ENCODE data around the gene CHST8.
"Not testable (repeated sequence)": the region's sequence is repeated elsewhere in the genome, so short reads cannot be mapped to it uniquely, and the experiment has no call there.

The CHST8 gene

GRCh38 chr19:33812388-33813330, 190.9 kb downstream of the CHST8 start:
- Mint-ChIP-seq H3K27ac (no peak overlapping the region), H3K27me3 (peaks cover 3% of the 10 kb centered on the region)
- no peak for ATAC-seq

DNA sequence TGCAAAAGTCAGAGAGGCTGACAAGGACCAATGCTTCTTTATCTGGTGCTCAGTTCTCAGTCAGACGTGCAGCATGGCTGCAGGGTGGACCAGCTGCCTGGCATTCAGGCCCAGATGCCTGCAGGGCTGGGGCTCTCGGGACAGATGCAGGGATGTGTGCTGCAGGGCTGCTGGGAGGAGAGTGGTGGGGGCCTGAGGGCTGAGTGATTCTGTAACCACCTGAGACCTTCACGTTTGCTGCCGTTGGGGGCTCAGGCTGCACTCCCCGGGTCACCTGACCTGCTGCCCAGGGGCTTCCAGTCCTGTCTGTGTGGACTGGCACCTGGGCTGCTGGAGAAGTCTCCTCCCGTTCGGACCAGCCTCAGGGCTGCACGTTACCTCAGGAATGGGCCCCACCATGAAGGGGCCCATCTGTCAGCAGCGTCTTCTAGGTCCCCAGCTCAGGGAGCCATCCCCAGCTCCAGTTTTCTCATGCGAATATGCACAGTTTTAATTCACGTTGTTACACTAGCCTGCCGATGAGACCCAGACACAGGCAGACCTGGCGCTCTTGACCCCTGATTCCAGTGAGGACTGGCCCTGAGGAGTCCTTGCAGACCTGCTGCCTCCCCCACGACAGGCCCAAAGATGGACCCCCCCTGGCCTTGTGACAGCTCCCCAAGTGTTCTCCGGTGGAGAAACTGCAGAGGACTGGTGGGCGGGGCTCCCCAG, 191.8 kb downstream of the CHST8 start:
- Mint-ChIP-seq H3K4me3 (no peak overlapping the region), H3K27me3 (peaks cover 3% of the 10 kb centered on the region), H3K36me3 (ENCODE audit: low read depth) (no peaks in the 10 kb centered on the region), H3K27ac (no peak overlapping the region), H3K9me3 (no peaks in the 10 kb centered on the region), H3K4me1 (no peaks in the 10 kb centered on the region)
- ATAC-seq (no peak), DNase-seq (no peak)

More at GRCh38 chr19:33812388-33813330, 190.9 kb downstream of the CHST8 start:
- no peak overlapping the region for H3K4me3 Mint-ChIP-seq
- no peak for DNase-seq
- H3K9me3 Mint-ChIP-seq = no peaks in the 10 kb centered on the region
- no peaks in the 10 kb centered on the region for H3K36me3 Mint-ChIP-seq (ENCODE audit: low read depth)
- H3K4me1 Mint-ChIP-seq = no peaks in the 10 kb centered on the region

DNA sequence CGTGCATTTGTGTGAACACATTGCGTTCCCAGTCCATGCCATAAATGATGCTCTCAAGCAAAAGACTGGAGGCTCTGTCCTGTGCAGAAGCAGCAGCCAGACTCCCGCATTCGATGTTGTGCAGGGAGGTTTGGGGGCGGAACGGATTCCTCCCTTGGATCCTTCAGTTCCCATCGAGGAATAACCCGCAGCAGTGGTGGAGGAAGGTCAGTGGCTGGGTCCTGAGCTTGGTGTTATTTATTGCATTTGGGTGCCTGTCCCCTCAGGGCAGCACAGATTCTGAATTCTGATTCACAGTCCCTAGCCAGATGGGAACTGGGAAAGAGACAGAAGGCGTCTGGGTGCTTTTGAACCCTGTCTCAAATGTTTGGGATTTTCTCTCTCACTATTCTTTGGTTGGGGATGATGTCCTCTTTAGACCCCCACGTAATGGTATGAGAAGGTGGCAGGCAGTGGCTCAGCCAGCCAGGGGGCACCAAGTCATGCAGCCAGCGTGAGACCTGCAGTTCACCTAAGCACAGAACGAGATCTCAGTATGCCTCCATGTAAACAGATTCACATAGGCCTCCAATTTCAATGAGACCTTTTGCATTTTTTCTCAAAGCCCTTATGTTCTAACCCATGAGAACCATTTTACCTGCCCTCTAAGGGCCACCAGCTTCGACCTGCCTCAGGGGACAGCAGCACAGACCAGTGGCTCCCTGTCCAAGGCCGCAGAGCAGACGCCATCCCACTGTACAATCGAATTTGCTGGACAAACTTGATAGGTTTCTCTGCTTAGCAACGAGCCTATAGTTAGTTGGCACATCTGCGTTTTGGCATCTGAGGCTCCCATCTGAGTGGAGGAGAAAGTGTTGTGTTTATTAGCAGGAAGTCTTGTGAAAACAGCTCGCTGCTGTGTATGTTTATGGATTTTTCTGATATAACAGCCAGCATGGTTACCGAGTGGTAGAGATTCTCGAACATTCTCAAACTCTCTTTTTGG, 192.7 kb downstream of the CHST8 start:
- no peaks in the 10 kb centered on the region for H3K9me3 Mint-ChIP-seq
- peaks cover 5% of the 10 kb centered on the region for H3K4me1 Mint-ChIP-seq
- no peaks in the 10 kb centered on the region for H3K36me3 Mint-ChIP-seq (ENCODE audit: low read depth)
- no peak overlapping the region for H3K4me3 Mint-ChIP-seq
- H3K27me3 Mint-ChIP-seq = peaks cover 3% of the 10 kb centered on the region
- DNase-seq (no peak), ATAC-seq (no peak)
- H3K27ac Mint-ChIP-seq = no peak overlapping the region

- Mint-ChIP-seq H3K4me1 (peaks cover 10% of the 10 kb centered on the region), H3K27me3 (peaks cover 3% of the 10 kb centered on the region), H3K27ac (no peak overlapping the region), H3K9me3 (no peaks in the 10 kb centered on the region), H3K36me3 (ENCODE audit: low read depth) (no peaks in the 10 kb centered on the region), H3K4me3 (no peak overlapping the region)
- ATAC-seq = no peak
- DNase-seq = no peak
Measured at GRCh38 chr19:33815380-33816340, 193.9 kb downstream of the CHST8 start.

- no peak for ATAC-seq
- no peaks in the 10 kb centered on the region for H3K9me3 Mint-ChIP-seq
- H3K27me3 Mint-ChIP-seq = peaks cover 18% of the 10 kb centered on the region
- peaks cover 20% of the 10 kb centered on the region for H3K4me1 Mint-ChIP-seq
- H3K27ac Mint-ChIP-seq = no peak overlapping the region
- no peaks in the 10 kb centered on the region for H3K36me3 Mint-ChIP-seq (ENCODE audit: low read depth)
- H3K4me3 Mint-ChIP-seq = no peak overlapping the region
- no peak for DNase-seq
Measured at GRCh38 chr19:33818411-33818810, 196.7 kb downstream of the CHST8 start.

DNA sequence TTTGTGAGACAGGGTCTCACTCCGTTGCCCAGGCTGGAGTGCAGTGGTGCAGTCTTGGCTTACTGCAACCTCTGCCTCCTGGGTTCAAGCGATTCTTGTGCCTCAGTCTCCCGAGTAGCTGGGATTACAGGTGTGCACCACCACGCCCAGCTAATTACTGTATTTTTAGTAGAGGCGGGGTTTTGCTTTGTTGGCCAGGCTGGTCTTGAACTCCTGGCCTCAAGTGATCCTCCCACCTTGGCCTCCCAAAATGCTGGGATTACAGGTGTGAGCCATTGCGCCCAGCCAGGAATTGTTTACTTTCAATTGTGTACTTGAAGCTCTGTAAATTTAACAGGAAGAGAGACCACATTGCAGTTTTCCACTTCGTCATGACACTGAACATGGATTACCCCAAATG, 197.3 kb downstream of the CHST8 start:
- H3K9me3 Mint-ChIP-seq; ATAC-seq; H3K27ac Mint-ChIP-seq; H3K36me3 Mint-ChIP-seq (ENCODE audit: low read depth); DNase-seq: not testable (repeated sequence)
- peaks cover 18% of the 10 kb centered on the region for H3K27me3 Mint-ChIP-seq
- H3K4me3 Mint-ChIP-seq = peak overlapping the region; percentile 42
- H3K4me1 Mint-ChIP-seq = peaks cover 20% of the 10 kb centered on the region

GRCh38 chr19:33819506-33819879, 197.7 kb downstream of the CHST8 start:
- Mint-ChIP-seq H3K36me3 (ENCODE audit: low read depth) (no peaks in the 10 kb centered on the region), H3K4me1 (peaks cover 20% of the 10 kb centered on the region), H3K4me3 (peak overlapping the region; percentile 42), H3K9me3 (no peaks in the 10 kb centered on the region), H3K27me3 (peaks cover 18% of the 10 kb centered on the region), H3K27ac (no peak overlapping the region)
- DNase-seq (no peak), ATAC-seq (no peak)

DNA sequence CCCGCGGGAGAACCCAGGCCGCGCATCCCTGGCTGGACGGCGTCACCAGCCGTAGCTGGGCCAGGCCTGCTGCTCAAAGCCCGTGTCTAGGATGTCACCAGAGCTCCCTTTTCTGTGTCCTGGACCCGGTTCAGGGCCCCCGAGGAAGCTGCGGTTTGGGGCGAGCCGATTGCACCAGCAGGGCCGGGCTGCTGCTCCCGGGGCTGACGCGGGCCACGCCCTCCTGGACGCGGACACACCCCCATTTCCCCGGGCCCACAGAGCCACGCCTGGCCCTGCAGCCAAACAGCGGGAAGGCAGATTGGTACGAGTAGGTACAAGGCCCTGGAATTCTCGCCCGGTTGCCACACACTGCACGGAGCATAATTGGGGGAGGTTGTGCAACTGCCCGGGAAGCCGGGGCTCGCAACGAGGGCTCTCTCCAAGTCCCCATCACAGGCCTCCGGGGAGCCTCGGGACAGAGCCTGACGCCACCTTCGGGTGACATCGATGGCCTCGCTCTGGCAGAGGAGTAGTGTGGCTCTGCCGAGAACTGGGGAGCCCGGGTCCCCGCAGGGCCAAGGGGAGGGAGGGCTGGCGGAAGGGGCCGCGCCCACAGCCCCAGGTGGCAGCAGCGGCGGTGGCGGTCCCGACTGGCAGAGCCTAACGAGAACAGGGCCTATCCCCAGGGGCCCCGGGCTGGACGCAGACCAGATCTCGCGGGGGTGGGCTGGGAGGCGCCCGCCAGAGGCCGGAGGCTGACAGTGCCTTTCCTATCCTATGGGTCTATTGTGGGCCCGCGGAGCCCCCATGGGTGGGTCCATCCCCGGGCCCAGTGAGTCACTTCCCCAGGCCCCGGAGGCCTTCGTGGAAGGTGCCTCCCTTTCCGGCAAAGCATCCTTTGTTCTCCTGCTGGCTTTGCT, 198.4 kb downstream of the CHST8 start:
- H3K36me3 Mint-ChIP-seq (ENCODE audit: low read depth) = no peaks in the 10 kb centered on the region
- peaks cover 20% of the 10 kb centered on the region for H3K4me1 Mint-ChIP-seq
- no peak overlapping the region for H3K27ac Mint-ChIP-seq
- H3K4me3 Mint-ChIP-seq = peak overlapping the region; percentile 70
- DNase-seq (peak; percentile 75), ATAC-seq (peak; percentile 68)
- H3K27me3 Mint-ChIP-seq = peaks cover 18% of the 10 kb centered on the region
- H3K9me3 Mint-ChIP-seq = no peaks in the 10 kb centered on the region

- Mint-ChIP-seq H3K36me3 (ENCODE audit: low read depth) (no peaks in the 10 kb centered on the region), H3K27me3 (peaks cover 17% of the 10 kb centered on the region), H3K27ac (no peak overlapping the region), H3K4me1 (peaks cover 20% of the 10 kb centered on the region), H3K9me3 (no peaks in the 10 kb centered on the region), H3K4me3 (no peak overlapping the region)
- DNase-seq (no peak), ATAC-seq (no peak)
Measured at GRCh38 chr19:33821871-33822270, 200.1 kb downstream of the CHST8 start.
